Immature natural killer cell (primary cell): ENCODE data around the gene PLEKHA8. TPM values are rescaled to one million over a fixed set of nuclear protein-coding genes. Genes with fewer than 3 reads are reported as not detected.
A peak's percentile ranks its signal among the peaks of the same experiment; 100 is the strongest.

Experiments used
- DNase-seq, 3 donors: peaks; one replicate each; pipeline ENCODE4 v3.0.0; 2022; ENCODE audit warnings: mixed read lengths in 1 of 3
- H3K27ac Mint-ChIP-seq, 6 donors: one replicate each; pipeline ENCODE4 v1.8.0; 2020; ENCODE audit warnings: mixed read lengths in 6 of 6, mild to moderate bottlenecking in 5 of 6, inconsistent platforms in 4 of 6, moderate library complexity in 3 of 6
- H3K27me3 Mint-ChIP-seq, 3 donors: one replicate each; pipeline ENCODE4 v1.8.0; 2020 to 2021; ENCODE audit warnings: low read depth in 3 of 3, mild to moderate bottlenecking in 3 of 3, mixed read lengths in 3 of 3, moderate library complexity in 3 of 3, inconsistent platforms in 1 of 3
- H3K36me3 Mint-ChIP-seq, 3 donors: one replicate each; pipeline ENCODE4 v1.8.0; 2020; ENCODE audit warnings: mixed read lengths in 3 of 3, inconsistent platforms in 2 of 3, mild to moderate bottlenecking in 2 of 3
- H3K4me1 Mint-ChIP-seq, 2 donors: one replicate each; pipeline ENCODE4 v1.8.0; 2020; ENCODE audit warnings: inconsistent platforms in 2 of 2, mild to moderate bottlenecking in 2 of 2, mixed read lengths in 2 of 2, moderate library complexity in 1 of 2
- H3K4me3 Mint-ChIP-seq, 5 donors: one replicate each; pipeline ENCODE4 v1.8.0; 2020; ENCODE audit warnings: mild to moderate bottlenecking in 5 of 5, mixed read lengths in 5 of 5, inconsistent platforms in 3 of 5, moderate library complexity in 3 of 5
- H3K9me3 Mint-ChIP-seq, 6 donors: one replicate each; pipeline ENCODE4 v1.8.0; 2020; ENCODE audit warnings: mild to moderate bottlenecking in 6 of 6, mixed read lengths in 6 of 6, inconsistent platforms in 4 of 6, moderate library complexity in 3 of 6
- polyA plus RNA-seq, 3 donors: library from polyadenylated mRNA; unstranded; fragments of 300-500 nt; fragmentation: Illumina TruSeq; gene quantifications; one replicate each; pipeline ENCODE4 v1.2.3, GENCODE V29; 2021

Gene PLEKHA8
- polyA plus RNA-seq, 3 donors from 2014 or later, result 3.0 to 5.5 (median 5.0) TPM

DNA sequence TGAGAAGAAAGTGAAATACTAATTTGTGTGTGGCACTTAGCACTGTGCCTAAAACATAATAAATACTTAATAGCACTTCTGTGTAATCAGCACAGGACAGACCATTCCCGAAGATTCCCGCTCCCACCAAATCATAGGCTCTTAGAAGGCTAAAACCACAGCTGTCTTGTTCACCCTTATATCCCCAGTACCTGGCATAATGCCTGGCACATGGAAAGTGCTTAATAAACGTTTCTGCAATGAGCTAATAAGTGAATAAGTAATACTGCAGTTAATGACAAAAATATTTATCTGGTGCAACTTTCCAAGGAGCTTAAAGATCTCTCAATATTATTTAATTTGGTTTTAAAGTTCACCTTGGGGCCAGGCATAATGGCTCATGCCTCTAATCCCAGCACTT, 149.8 kb downstream of the PLEKHA8 start:
- H3K27me3 Mint-ChIP-seq, result peaks cover 0 to 3% (median 0%) of the 10 kb centered on the region in 3 donors
- H3K9me3 Mint-ChIP-seq, result no peaks in the 10 kb centered on the region
- H3K4me1 Mint-ChIP-seq, result peaks cover 44 to 55% of the 10 kb centered on the region in 2 donors
- peak overlapping the region in 5 of 6 donors; percentile 25 to 56 (median 40) for H3K27ac Mint-ChIP-seq
- H3K4me3 Mint-ChIP-seq, result no peak overlapping the region
- DNase-seq, result no peak
- no peaks in the 10 kb centered on the region for H3K36me3 Mint-ChIP-seq

DNA sequence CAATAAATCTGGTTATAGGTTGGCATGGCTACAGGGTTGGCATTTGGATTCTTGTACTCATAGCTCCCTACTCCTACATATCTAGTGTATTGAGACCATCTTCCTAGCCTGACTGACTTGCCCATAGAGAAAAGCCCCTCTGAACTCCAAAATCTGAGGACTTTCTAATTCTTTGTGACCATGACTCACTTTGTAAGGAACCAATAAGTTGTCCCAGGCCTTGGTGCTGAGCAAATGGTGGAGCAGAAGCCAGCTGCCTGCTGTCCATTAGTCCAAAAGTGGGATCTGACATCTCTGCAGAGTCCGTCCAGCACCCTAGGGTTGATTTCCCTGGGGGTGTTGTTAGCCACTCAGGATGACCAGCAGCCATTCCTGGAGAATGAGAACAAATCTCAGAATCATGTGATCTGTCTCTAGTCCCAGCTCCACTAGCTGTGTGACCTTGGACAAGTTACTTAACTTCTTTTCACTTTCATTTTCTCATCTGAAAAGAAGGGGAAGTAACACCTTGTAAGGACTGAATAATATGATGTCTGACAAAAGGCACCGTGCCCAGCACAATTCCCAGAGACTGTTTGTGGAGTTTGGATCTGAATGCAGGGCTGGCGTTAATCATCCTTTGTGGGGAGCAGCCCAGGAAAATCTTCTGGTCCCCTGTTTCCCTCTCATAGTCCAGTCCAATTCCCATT, 150.7 kb downstream of the PLEKHA8 start:
- H3K27ac Mint-ChIP-seq, result peak overlapping the region; percentile 40 to 86 (median 76)
- DNase-seq, result peak; percentile 18 to 35 (median 27)
- H3K4me3 Mint-ChIP-seq, result peak overlapping the region; percentile 38 to 74 (median 58)

More for the DNA sequence above, 150.7 kb downstream of the PLEKHA8 start:
- peaks cover 44 to 55% of the 10 kb centered on the region in 2 donors for H3K4me1 Mint-ChIP-seq
- H3K36me3 Mint-ChIP-seq, result no peaks in the 10 kb centered on the region
- H3K27me3 Mint-ChIP-seq, result peaks cover 0 to 3% (median 0%) of the 10 kb centered on the region in 3 donors
- no peaks in the 10 kb centered on the region for H3K9me3 Mint-ChIP-seq

Other genes starting within 250 kb of the PLEKHA8 start
- gene WIPF3, start 221.9 kb upstream of the PLEKHA8 start, polyA plus RNA-seq, result not detected
- 10 to 100 TPM; 10.6 to 27.8 (median 20.7) TPM for gene SCRN1, start 38.6 kb upstream of the PLEKHA8 start, polyA plus RNA-seq
- 1 to 10 TPM; 1.1 to 1.9 (median 1.5) TPM for gene FKBP14, start 1.7 kb upstream of the PLEKHA8 start, polyA plus RNA-seq
- 10 to 100 TPM in 1 of 3 donors, 1 to 10 TPM in 2; 7.1 to 11.0 (median 7.2) TPM for gene MTURN, start 106.6 kb downstream of the PLEKHA8 start, polyA plus RNA-seq